ENCODE results near the gene TMEM168. TPM values are rescaled to one million over a fixed set of nuclear protein-coding genes. Genes with fewer than 3 reads are reported as not detected.

Gene TMEM168
- total RNA-seq, 1 experiment from 2014 or later: 11.2 TPM

GRCh38 chr7:112828696-112829095, 38.5 kb upstream of the TMEM168 start:
- TF ChIP-seq FOXJ3 (CRISPR knock-in tag; IDR thresholded peaks at IDR 0.05; ENCODE audit: borderline replicate concordance) (no peak), JAZF1 (CRISPR knock-in tag; IDR thresholded peaks at IDR 0.05) (no peak), MLX (CRISPR knock-in tag; IDR thresholded peaks at IDR 0.05) (no peak), ZMAT4 (CRISPR knock-in tag; IDR thresholded peaks at IDR 0.05) (no peak), AFF4 (CRISPR knock-in tag; IDR thresholded peaks at IDR 0.05; ENCODE audit: borderline replicate concordance) (no peak), GTF2I (CRISPR knock-in tag; conservative IDR thresholded peaks at IDR 0.05) (no peak), RELA (CRISPR knock-in tag; IDR thresholded peaks at IDR 0.05; ENCODE audit: borderline replicate concordance) (no peak), NFE2L1 (CRISPR knock-in tag; IDR thresholded peaks at IDR 0.05) (no peak), IRF2 (CRISPR knock-in tag; IDR thresholded peaks at IDR 0.05; ENCODE audit: borderline replicate concordance, low read depth) (no peak), PRRX2 (CRISPR knock-in tag; IDR thresholded peaks at IDR 0.05) (no peak), HMGA2 (CRISPR knock-in tag; IDR thresholded peaks at IDR 0.05) (no peak), E2F4 (CRISPR knock-in tag; IDR thresholded peaks at IDR 0.05; ENCODE audit: borderline replicate concordance, low read depth) (no peak), SP1 (CRISPR knock-in tag; conservative IDR thresholded peaks at IDR 0.05) (no peak)
- TF ChIP-seq, protein P1, sequence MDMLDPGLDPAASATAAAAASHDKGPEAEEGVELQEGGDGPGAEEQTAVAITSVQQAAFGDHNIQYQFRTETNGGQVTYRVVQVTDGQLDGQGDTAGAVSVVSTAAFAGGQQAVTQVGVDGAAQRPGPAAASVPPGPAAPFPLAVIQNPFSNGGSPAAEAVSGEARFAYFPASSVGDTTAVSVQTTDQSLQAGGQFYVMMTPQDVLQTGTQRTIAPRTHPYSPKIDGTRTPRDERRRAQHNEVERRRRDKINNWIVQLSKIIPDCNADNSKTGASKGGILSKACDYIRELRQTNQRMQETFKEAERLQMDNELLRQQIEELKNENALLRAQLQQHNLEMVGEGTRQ (CRISPR knock-in tag; IDR thresholded peaks at IDR 0.05): no peak
- TF ChIP-seq, protein P2, sequence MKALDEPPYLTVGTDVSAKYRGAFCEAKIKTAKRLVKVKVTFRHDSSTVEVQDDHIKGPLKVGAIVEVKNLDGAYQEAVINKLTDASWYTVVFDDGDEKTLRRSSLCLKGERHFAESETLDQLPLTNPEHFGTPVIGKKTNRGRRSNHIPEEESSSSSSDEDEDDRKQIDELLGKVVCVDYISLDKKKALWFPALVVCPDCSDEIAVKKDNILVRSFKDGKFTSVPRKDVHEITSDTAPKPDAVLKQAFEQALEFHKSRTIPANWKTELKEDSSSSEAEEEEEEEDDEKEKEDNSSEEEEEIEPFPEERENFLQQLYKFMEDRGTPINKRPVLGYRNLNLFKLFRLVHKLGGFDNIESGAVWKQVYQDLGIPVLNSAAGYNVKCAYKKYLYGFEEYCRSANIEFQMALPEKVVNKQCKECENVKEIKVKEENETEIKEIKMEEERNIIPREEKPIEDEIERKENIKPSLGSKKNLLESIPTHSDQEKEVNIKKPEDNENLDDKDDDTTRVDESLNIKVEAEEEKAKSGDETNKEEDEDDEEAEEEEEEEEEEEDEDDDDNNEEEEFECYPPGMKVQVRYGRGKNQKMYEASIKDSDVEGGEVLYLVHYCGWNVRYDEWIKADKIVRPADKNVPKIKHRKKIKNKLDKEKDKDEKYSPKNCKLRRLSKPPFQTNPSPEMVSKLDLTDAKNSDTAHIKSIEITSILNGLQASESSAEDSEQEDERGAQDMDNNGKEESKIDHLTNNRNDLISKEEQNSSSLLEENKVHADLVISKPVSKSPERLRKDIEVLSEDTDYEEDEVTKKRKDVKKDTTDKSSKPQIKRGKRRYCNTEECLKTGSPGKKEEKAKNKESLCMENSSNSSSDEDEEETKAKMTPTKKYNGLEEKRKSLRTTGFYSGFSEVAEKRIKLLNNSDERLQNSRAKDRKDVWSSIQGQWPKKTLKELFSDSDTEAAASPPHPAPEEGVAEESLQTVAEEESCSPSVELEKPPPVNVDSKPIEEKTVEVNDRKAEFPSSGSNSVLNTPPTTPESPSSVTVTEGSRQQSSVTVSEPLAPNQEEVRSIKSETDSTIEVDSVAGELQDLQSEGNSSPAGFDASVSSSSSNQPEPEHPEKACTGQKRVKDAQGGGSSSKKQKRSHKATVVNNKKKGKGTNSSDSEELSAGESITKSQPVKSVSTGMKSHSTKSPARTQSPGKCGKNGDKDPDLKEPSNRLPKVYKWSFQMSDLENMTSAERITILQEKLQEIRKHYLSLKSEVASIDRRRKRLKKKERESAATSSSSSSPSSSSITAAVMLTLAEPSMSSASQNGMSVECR (CRISPR knock-in tag; IDR thresholded peaks at IDR 0.05; ENCODE audit: borderline replicate concordance): no peak
- TF ChIP-seq, protein P3, sequence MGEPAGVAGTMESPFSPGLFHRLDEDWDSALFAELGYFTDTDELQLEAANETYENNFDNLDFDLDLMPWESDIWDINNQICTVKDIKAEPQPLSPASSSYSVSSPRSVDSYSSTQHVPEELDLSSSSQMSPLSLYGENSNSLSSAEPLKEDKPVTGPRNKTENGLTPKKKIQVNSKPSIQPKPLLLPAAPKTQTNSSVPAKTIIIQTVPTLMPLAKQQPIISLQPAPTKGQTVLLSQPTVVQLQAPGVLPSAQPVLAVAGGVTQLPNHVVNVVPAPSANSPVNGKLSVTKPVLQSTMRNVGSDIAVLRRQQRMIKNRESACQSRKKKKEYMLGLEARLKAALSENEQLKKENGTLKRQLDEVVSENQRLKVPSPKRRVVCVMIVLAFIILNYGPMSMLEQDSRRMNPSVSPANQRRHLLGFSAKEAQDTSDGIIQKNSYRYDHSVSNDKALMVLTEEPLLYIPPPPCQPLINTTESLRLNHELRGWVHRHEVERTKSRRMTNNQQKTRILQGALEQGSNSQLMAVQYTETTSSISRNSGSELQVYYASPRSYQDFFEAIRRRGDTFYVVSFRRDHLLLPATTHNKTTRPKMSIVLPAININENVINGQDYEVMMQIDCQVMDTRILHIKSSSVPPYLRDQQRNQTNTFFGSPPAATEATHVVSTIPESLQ (CRISPR knock-in tag; IDR thresholded peaks at IDR 0.05): no peak
- H3K27me3 Mint-ChIP-seq (ENCODE audit: low read depth): no peaks in the 10 kb centered on the region
- H3K27ac Mint-ChIP-seq: no peak overlapping the region
- CTCF ChIA-PET: no interaction called here
- peaks cover 39% of the 10 kb centered on the region for H3K36me3 Mint-ChIP-seq
- H3K4me3 Mint-ChIP-seq: no peak overlapping the region
- ATAC-seq (no peak), DNase-seq (ENCODE audit: low spot score) (no peak)
- POLR2A ChIA-PET: no interaction called here
- H3K4me1 Mint-ChIP-seq: no peaks in the 10 kb centered on the region
- H3K9me3 Mint-ChIP-seq: peaks cover 33% of the 10 kb centered on the region
